ENCODE data around the gene CNEP1R1. TPM values are rescaled to one million over a fixed set of nuclear protein-coding genes. Genes with fewer than 3 reads are reported as not detected.

The CNEP1R1 gene
- total RNA-seq, 1 experiment from 2014 or later, result 14.6 TPM

GRCh38 chr16:50061326-50061725 lies 36.3 kb downstream of the CNEP1R1 start:
- 0 out of 4 replicates have a peak, but pooled peaks cover 0 to under 1% of the 10 kb centered on the region in 2 experiments for H3K9me3 ChIP-seq (ENCODE audit: control insufficient read depth in 1 of 2, insufficient read depth in 1 of 2, low read depth in 1 of 2, low read length in 2 of 2)
- H3K9me2 ChIP-seq (ENCODE audit: insufficient read depth), result no peaks in the 10 kb centered on the region
- no peak overlapping the region for H3K4me3 ChIP-seq (replicated peaks in 1 of 2; ENCODE audit: low read depth in 1 of 2, low read length in 2 of 2)
- no peaks in the 10 kb centered on the region for H3K27me3 ChIP-seq (ENCODE audit: insufficient read depth, low read length)
- ChIA-PET CTCF (no interaction called here), RAD21 (ENCODE audit: low non-redundant PET in 1 of 2, low total read pairs in 2 of 2, uncharacterized antibody in 2 of 2, unreplicated experiment in 2 of 2) (no interaction called here), POLR2A (interaction anchor here (1.0 kb wide), 1 partner anchor 183 kb away, joined by 3 read pairs; no protein-coding TSS in a partner anchor)
- no peak overlapping the region for H3K4me2 ChIP-seq (ENCODE audit: low read length)
- no peaks in the 10 kb centered on the region for H4K20me1 ChIP-seq (ENCODE audit: insufficient read depth)
- ATAC-seq, result no peak
- H2AFZ ChIP-seq (ENCODE audit: low read depth, low read length, poor library complexity, severe bottlenecking), result no peak overlapping the region
- no peak overlapping the region for H3K9ac ChIP-seq (ENCODE audit: low read length)
- BruUV-seq (replicated peaks), result no TSS peak
- no peaks in the 10 kb centered on the region for H3K36me3 ChIP-seq (ENCODE audit: control insufficient read depth in 1 of 2, insufficient read depth in 2 of 2, low read length in 2 of 2)
- no peak for TF ChIP-seq SRF (IDR thresholded peaks at IDR 0.05; ENCODE audit: low read depth)
- TF ChIP-seq CEBPB (IDR thresholded peaks at IDR 0.05; ENCODE audit: low read depth), result no peak
- TF ChIP-seq SIN3A (IDR thresholded peaks at IDR 0.05; ENCODE audit: low read depth), result no peak
- TF ChIP-seq, protein P1, sequence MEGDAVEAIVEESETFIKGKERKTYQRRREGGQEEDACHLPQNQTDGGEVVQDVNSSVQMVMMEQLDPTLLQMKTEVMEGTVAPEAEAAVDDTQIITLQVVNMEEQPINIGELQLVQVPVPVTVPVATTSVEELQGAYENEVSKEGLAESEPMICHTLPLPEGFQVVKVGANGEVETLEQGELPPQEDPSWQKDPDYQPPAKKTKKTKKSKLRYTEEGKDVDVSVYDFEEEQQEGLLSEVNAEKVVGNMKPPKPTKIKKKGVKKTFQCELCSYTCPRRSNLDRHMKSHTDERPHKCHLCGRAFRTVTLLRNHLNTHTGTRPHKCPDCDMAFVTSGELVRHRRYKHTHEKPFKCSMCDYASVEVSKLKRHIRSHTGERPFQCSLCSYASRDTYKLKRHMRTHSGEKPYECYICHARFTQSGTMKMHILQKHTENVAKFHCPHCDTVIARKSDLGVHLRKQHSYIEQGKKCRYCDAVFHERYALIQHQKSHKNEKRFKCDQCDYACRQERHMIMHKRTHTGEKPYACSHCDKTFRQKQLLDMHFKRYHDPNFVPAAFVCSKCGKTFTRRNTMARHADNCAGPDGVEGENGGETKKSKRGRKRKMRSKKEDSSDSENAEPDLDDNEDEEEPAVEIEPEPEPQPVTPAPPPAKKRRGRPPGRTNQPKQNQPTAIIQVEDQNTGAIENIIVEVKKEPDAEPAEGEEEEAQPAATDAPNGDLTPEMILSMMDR (IDR thresholded peaks at IDR 0.05 in 2 of 3, conservative IDR thresholded peaks at IDR 0.05 in 1 of 3; ENCODE audit: borderline replicate concordance in 1 of 3, insufficient read depth in 1 of 3, low read depth in 2 of 3, low read length in 2 of 3), result no peak
- no peak for TF ChIP-seq YY1 (IDR thresholded peaks at IDR 0.05; ENCODE audit: extremely low read depth, insufficient replicate concordance, low read depth, low read length)
- no peak for TF ChIP-seq RAD21 (IDR thresholded peaks at IDR 0.05; ENCODE audit: low read depth)
- TF ChIP-seq FOSL1 (IDR thresholded peaks at IDR 0.05; ENCODE audit: low read depth), result no peak
- no peak for TF ChIP-seq REST (IDR thresholded peaks at IDR 0.05; ENCODE audit: low read depth)
- TF ChIP-seq POLR2A (IDR thresholded peaks at IDR 0.05; ENCODE audit: borderline replicate concordance, extremely low read depth, insufficient read depth, insufficient read length), result no peak
- TF ChIP-seq TCF7L2 (IDR thresholded peaks at IDR 0.05; ENCODE audit: borderline replicate concordance, extremely low read depth, insufficient read depth, insufficient read length), result no peak
- no peak for TF ChIP-seq ATF3 (IDR thresholded peaks at IDR 0.05)
- TF ChIP-seq CBX3 (IDR thresholded peaks at IDR 0.05; ENCODE audit: low read depth), result no peak
- TF ChIP-seq MAX (IDR thresholded peaks at IDR 0.05), result no peak
- no peak for TF ChIP-seq ZNF274 (IDR thresholded peaks at IDR 0.05; ENCODE audit: low read depth, low read length)
- TF ChIP-seq ZFX (IDR thresholded peaks at IDR 0.05), result no peak
- no peak for TF ChIP-seq EZH2 (IDR thresholded peaks at IDR 0.05)
- no peak for TF ChIP-seq ELF1 (IDR thresholded peaks at IDR 0.05; ENCODE audit: borderline replicate concordance, low read depth)
- TF ChIP-seq EZH2phosphoT487 (IDR thresholded peaks at IDR 0.05; ENCODE audit: borderline replicate concordance), result no peak
- no peak overlapping the region for H3K27ac ChIP-seq (ENCODE audit: low read depth, low read length)
- intact Hi-C loops (cut with micrococcal nuclease), result no loop called here
- DNase-seq (ENCODE audit: low read depth, low spot score), result no peak
- peaks cover 0 to 4% of the 10 kb centered on the region in 2 experiments; a peak in 2 of 4 replicates for H3K4me1 ChIP-seq (ENCODE audit: control insufficient read depth in 1 of 2, insufficient read depth in 2 of 2, low read length in 2 of 2)
- H3K79me2 ChIP-seq (ENCODE audit: insufficient read depth, low read length), result peaks cover under 1% of the 10 kb centered on the region; the same call in 1 of the 2 replicates

Data from HCT116 (cell line).